Prostate gland (tissue), 2 donors: ENCODE data around the gene RPS6KA3.
"Not testable (repeated sequence)": the region's sequence is repeated elsewhere in the genome, so short reads cannot be mapped to it uniquely, and the experiment has no call there.

Source experiments
- POLR2A ChIP-seq: fragments of 450-650 bp; IDR thresholded peaks from one replicate; pipeline ENCODE4 v1.6.1; 2016; ENCODE audit warnings: antibody characterized with exemption, mild to moderate bottlenecking
- POLR2AphosphoS5 ChIP-seq: sonication (generic); formaldehyde crosslinking; IDR thresholded peaks from one replicate; pipeline ENCODE4 v1.6.1; 2017; ENCODE audit warnings: antibody characterized with exemption
- TF ChIP-seq, protein P1 (sequence below), 4 experiments: fragments of 200-600 bp in 2 of 4; fragments of 450-650 bp in 2 of 4; sonication (generic) in 2 of 4; IDR thresholded peaks; 1 replicate in 3 of 4; 2 replicates in 1 of 4; pipeline ENCODE4 v1.5.1; 2016 to 2019; ENCODE audit warnings: antibody characterized with exemption in 4 of 4, mild to moderate bottlenecking in 2 of 4, moderate library complexity in 2 of 4

DNA sequence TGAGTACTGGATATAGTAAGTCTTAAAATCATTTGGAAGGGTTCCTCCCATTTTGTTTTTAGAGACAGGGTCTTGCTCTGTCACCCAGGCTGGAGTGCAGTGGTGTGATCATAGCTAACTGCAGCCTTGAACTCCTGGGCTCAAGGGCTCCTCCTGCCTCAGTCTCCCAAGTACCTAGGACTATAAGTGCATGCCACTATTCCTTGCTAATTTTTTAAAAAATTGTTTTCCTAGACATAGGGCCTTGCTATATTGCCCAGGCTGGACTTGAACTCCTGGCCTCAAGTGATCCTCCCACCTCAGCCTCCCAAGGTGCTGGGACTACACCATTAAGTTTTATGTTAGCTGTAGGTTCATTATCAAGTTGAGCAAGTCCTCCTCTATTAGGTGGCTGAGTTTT is 16.6 kb downstream of the RPS6KA3 start:
- TF ChIP-seq POLR2AphosphoS5, POLR2A: not testable (repeated sequence)
- TF ChIP-seq, protein P1, sequence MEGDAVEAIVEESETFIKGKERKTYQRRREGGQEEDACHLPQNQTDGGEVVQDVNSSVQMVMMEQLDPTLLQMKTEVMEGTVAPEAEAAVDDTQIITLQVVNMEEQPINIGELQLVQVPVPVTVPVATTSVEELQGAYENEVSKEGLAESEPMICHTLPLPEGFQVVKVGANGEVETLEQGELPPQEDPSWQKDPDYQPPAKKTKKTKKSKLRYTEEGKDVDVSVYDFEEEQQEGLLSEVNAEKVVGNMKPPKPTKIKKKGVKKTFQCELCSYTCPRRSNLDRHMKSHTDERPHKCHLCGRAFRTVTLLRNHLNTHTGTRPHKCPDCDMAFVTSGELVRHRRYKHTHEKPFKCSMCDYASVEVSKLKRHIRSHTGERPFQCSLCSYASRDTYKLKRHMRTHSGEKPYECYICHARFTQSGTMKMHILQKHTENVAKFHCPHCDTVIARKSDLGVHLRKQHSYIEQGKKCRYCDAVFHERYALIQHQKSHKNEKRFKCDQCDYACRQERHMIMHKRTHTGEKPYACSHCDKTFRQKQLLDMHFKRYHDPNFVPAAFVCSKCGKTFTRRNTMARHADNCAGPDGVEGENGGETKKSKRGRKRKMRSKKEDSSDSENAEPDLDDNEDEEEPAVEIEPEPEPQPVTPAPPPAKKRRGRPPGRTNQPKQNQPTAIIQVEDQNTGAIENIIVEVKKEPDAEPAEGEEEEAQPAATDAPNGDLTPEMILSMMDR (IDR thresholded peaks at IDR 0.05), result not testable (repeated sequence)
